Measurements from ENCODE around the gene TMEM170B.
A peak's percentile ranks its signal among the peaks of the same experiment; 100 is the strongest.

The TMEM170B gene

GRCh38 chr6:11593096-11593495, 55.5 kb downstream of the TMEM170B start:
- no peak overlapping the region for H3K4me3 ChIP-seq (ENCODE audit: low read depth, low read length)
- H3K27ac ChIP-seq: no peak overlapping the region
- in situ Hi-C loops (cut with HindIII; ENCODE audit: low pct_ligation_motif_present, low sequenced_read_pairs): no loop called here
- TF ChIP-seq CTCF (IDR thresholded peaks at IDR 0.05; ENCODE audit: low read depth, low read length, missing control alignments): no peak
- no peak for DNase-seq
- no peaks in the 10 kb centered on the region for H3K36me3 ChIP-seq (replicated peaks)
- no peaks in the 10 kb centered on the region for H3K27me3 ChIP-seq (replicated peaks)

- H3K4me3 ChIP-seq (ENCODE audit: low read depth, low read length): no peak overlapping the region
- H3K36me3 ChIP-seq (replicated peaks): no peaks in the 10 kb centered on the region
- TF ChIP-seq CTCF (IDR thresholded peaks at IDR 0.05; ENCODE audit: low read depth, low read length, missing control alignments): peak; percentile 55
- no peaks in the 10 kb centered on the region for H3K27me3 ChIP-seq (replicated peaks)
- DNase-seq: peak; percentile 26
- H3K27ac ChIP-seq: no peak overlapping the region
- in situ Hi-C loops (cut with HindIII; ENCODE audit: low pct_ligation_motif_present, low sequenced_read_pairs): no loop called here
Measured at GRCh38 chr6:11595903-11596302, 58.4 kb downstream of the TMEM170B start.

- TF ChIP-seq CTCF (IDR thresholded peaks at IDR 0.05; ENCODE audit: low read depth, low read length, missing control alignments): no peak
- DNase-seq: no peak
- no peak overlapping the region for H3K4me3 ChIP-seq (ENCODE audit: low read depth, low read length)
- H3K36me3 ChIP-seq (replicated peaks): no peaks in the 10 kb centered on the region
- H3K27me3 ChIP-seq (replicated peaks): no peaks in the 10 kb centered on the region
- no peak overlapping the region for H3K27ac ChIP-seq
- in situ Hi-C loops (cut with HindIII; ENCODE audit: low pct_ligation_motif_present, low sequenced_read_pairs): no loop called here
Measured at GRCh38 chr6:11596640-11597237, 59.2 kb downstream of the TMEM170B start.

GRCh38 chr6:11598687-11599086, 61.1 kb downstream of the TMEM170B start:
- TF ChIP-seq CTCF (IDR thresholded peaks at IDR 0.05; ENCODE audit: low read depth, low read length, missing control alignments): no peak
- no peak for DNase-seq

GRCh38 chr6:11600251-11600650, 62.7 kb downstream of the TMEM170B start:
- H3K27me3 ChIP-seq (replicated peaks): no peaks in the 10 kb centered on the region
- no peak overlapping the region for H3K4me3 ChIP-seq (ENCODE audit: low read depth, low read length)
- in situ Hi-C loops (cut with HindIII; ENCODE audit: low pct_ligation_motif_present, low sequenced_read_pairs): no loop called here
- TF ChIP-seq CTCF (IDR thresholded peaks at IDR 0.05; ENCODE audit: low read depth, low read length, missing control alignments): no peak
- H3K27ac ChIP-seq: no peak overlapping the region
- H3K36me3 ChIP-seq (replicated peaks): no peaks in the 10 kb centered on the region
- DNase-seq: no peak

More at GRCh38 chr6:11598687-11599086, 61.1 kb downstream of the TMEM170B start:
- Histone ChIP-seq H3K4me3 (ENCODE audit: low read depth, low read length) (no peak overlapping the region), H3K36me3 (replicated peaks) (no peaks in the 10 kb centered on the region), H3K27ac (no peak overlapping the region), H3K27me3 (replicated peaks) (no peaks in the 10 kb centered on the region)
- in situ Hi-C loops (cut with HindIII; ENCODE audit: low pct_ligation_motif_present, low sequenced_read_pairs): no loop called here

Data from brain microvascular endothelial cell (primary cell).